ENCODE results near the gene TCF4. TPM values are rescaled to one million over a fixed set of nuclear protein-coding genes. Genes with fewer than 3 reads are reported as not detected.

The TCF4 gene
- polyA plus RNA-seq, 1 donor (not counting 4 experiments of a cell fraction or from before 2014, with no cell fraction given) = 9.7 TPM

DNA sequence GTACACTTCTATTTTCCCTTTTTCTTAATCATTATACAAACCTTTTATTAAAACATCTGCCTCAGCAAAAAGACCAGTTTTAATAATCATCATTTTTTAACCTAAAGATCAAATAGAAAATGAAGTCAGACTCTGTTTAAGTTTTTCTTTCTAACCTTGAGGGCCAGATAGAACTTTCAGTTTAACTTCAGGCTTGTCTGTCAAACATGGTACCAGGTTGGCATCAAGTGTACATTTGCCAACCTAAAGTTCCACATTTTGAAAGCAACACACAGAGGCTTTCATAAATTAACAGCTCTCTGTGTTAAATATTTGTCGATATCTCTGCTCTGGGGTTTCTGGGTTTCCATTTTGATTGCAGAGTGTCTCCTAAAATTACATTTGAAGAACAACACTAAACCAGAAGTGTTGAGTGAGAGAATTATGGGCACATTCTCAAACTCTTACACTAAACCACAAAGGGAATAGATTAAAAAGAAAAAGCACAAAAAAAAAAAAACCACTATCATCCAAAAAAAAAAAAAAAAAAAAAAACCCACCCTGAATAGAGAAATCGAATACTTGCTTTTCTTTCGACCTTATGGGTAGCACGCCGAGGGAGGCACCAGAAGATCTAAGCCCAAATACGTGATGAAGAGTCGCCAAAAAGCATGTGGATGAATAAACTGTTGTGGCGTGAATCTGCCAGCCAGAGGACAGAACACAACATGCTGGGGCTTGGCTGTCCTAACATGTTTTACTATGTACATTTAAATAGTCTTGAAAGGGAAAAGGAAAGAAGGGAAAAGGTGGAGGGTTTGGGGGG lies 166.2 kb downstream of the TCF4 start:
- Histone ChIP-seq H3K9me1 (ENCODE audit: control insufficient read depth, extremely low read depth, insufficient read depth, low read length) (no peaks in the 10 kb centered on the region), H3K4me3 (ENCODE audit: control insufficient read depth in 2 of 3, extremely low read depth in 1 of 3, insufficient read depth in 2 of 3, low read depth in 1 of 3, low read length in 3 of 3) (peak overlapping the region in 2 of 3 experiments; percentile 63), H3K4me1 (ENCODE audit: control insufficient read depth, extremely low read depth, insufficient read depth, low read length) (peaks cover 18% of the 10 kb centered on the region), H3K9me3 (ENCODE audit: control insufficient read depth, low read depth, low read length) (no peaks in the 10 kb centered on the region), H4K20me1 (ENCODE audit: control insufficient read depth, extremely low read depth, insufficient read depth, low read length) (no peaks in the 10 kb centered on the region), H2AFZ (ENCODE audit: control insufficient read depth, low read length) (peak overlapping the region; percentile 54), H3K36me3 (ENCODE audit: control insufficient read depth in 2 of 2, extremely low read depth in 1 of 2, insufficient read depth in 2 of 2, low read length in 2 of 2) (no peaks in the 10 kb centered on the region), H3K27ac (ENCODE audit: control insufficient read depth, insufficient read depth, low read length) (peak overlapping the region; percentile 71), H3K79me2 (ENCODE audit: control insufficient read depth, insufficient read depth, low read length) (peaks cover 2% of the 10 kb centered on the region), H3K27me3 (ENCODE audit: control insufficient read depth, extremely low read depth, insufficient read depth, low read length) (no peaks in the 10 kb centered on the region), H3K4me2 (ENCODE audit: control insufficient read depth, extremely low read depth, insufficient read depth, low read depth, low read length) (peak overlapping the region; percentile 99), H3K9ac (ENCODE audit: control insufficient read depth, extremely low read depth, insufficient read depth, low read length) (peak overlapping the region; percentile 59)
- TF ChIP-seq EZH2 (IDR thresholded peaks at IDR 0.05; ENCODE audit: low read length) = no peak
- TF ChIP-seq, protein P1, sequence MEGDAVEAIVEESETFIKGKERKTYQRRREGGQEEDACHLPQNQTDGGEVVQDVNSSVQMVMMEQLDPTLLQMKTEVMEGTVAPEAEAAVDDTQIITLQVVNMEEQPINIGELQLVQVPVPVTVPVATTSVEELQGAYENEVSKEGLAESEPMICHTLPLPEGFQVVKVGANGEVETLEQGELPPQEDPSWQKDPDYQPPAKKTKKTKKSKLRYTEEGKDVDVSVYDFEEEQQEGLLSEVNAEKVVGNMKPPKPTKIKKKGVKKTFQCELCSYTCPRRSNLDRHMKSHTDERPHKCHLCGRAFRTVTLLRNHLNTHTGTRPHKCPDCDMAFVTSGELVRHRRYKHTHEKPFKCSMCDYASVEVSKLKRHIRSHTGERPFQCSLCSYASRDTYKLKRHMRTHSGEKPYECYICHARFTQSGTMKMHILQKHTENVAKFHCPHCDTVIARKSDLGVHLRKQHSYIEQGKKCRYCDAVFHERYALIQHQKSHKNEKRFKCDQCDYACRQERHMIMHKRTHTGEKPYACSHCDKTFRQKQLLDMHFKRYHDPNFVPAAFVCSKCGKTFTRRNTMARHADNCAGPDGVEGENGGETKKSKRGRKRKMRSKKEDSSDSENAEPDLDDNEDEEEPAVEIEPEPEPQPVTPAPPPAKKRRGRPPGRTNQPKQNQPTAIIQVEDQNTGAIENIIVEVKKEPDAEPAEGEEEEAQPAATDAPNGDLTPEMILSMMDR (optimal IDR thresholded peaks at IDR 0.05 in 1 of 3, IDR thresholded peaks at IDR 0.05 in 1 of 3, conservative IDR thresholded peaks at IDR 0.05 in 1 of 3; ENCODE audit: extremely low read depth in 1 of 3, insufficient read depth in 2 of 3, low read length in 3 of 3) = no peak
- DNase-seq (ENCODE audit: low read depth, low spot score) = no peak
- dilution Hi-C loops (cut with MboI; ENCODE audit: extremely low pct_ligation_motif_present, low sequenced_read_pairs) = no loop called here
- peak; percentile 77 for FAIRE-seq

DNA sequence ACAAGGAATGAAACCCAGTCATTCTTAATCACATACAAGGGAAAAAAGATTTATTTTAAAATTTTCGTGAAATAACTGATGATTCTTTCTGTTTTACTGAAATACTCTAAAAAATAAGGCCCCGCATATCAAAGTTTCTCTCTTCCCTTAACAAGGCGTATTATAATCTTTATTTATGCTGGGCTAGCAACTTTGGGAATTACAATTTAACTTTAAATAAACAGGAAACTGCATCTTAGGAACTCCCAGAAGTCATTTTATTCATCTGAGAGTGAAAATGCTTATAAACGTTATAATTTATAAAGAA lies 166.7 kb downstream of the TCF4 start:
- FAIRE-seq (no peak), DNase-seq (ENCODE audit: low read depth, low spot score) (no peak)
- Histone ChIP-seq H4K20me1 (ENCODE audit: control insufficient read depth, extremely low read depth, insufficient read depth, low read length) (no peaks in the 10 kb centered on the region), H3K9me1 (ENCODE audit: control insufficient read depth, extremely low read depth, insufficient read depth, low read length) (no peaks in the 10 kb centered on the region), H3K9ac (ENCODE audit: control insufficient read depth, extremely low read depth, insufficient read depth, low read length) (peak overlapping the region; percentile 59), H3K27me3 (ENCODE audit: control insufficient read depth, extremely low read depth, insufficient read depth, low read length) (no peaks in the 10 kb centered on the region), H3K4me3 (ENCODE audit: control insufficient read depth in 2 of 3, extremely low read depth in 1 of 3, insufficient read depth in 2 of 3, low read depth in 1 of 3, low read length in 3 of 3) (peak overlapping the region in 2 of 3 experiments; percentile 63), H3K79me2 (ENCODE audit: control insufficient read depth, insufficient read depth, low read length) (peaks cover 2% of the 10 kb centered on the region), H3K36me3 (ENCODE audit: control insufficient read depth in 2 of 2, extremely low read depth in 1 of 2, insufficient read depth in 2 of 2, low read length in 2 of 2) (no peaks in the 10 kb centered on the region), H3K4me1 (ENCODE audit: control insufficient read depth, extremely low read depth, insufficient read depth, low read length) (peaks cover 18% of the 10 kb centered on the region), H3K4me2 (ENCODE audit: control insufficient read depth, extremely low read depth, insufficient read depth, low read depth, low read length) (peak overlapping the region; percentile 99), H3K9me3 (ENCODE audit: control insufficient read depth, low read depth, low read length) (no peaks in the 10 kb centered on the region), H2AFZ (ENCODE audit: control insufficient read depth, low read length) (no peak overlapping the region), H3K27ac (ENCODE audit: control insufficient read depth, insufficient read depth, low read length) (peak overlapping the region; percentile 71)
- TF ChIP-seq, protein P1 (optimal IDR thresholded peaks at IDR 0.05 in 1 of 3, IDR thresholded peaks at IDR 0.05 in 1 of 3, conservative IDR thresholded peaks at IDR 0.05 in 1 of 3; ENCODE audit: extremely low read depth in 1 of 3, insufficient read depth in 2 of 3, low read length in 3 of 3) = no peak
- TF ChIP-seq EZH2 (IDR thresholded peaks at IDR 0.05; ENCODE audit: low read length) = no peak
- dilution Hi-C loops (cut with MboI; ENCODE audit: extremely low pct_ligation_motif_present, low sequenced_read_pairs) = no loop called here

All from keratinocyte (primary cell).